HL-60 (cell line): ENCODE data around the gene CASP7.

Experiments
- DNase-seq, 2 experiments: peaks; one replicate each; pipeline ENCODE4 v3.0.0-alpha.2; 2010 to 2020; ENCODE audit warnings: low read depth in 1 of 2, low spot score in 1 of 2
- H3K27ac ChIP-seq: fragments of 250-450 bp; sonication (Bioruptor Pico); replicated peaks from 2 replicates; pipeline ENCODE4 v1.5.1; 2020; ENCODE audit warnings: mild to moderate bottlenecking, moderate library complexity
- H3K27me3 ChIP-seq: fragments of 250-450 bp; sonication (Bioruptor Pico); 2 replicates; pipeline ENCODE4 v1.5.1; 2021; ENCODE audit warnings: mild to moderate bottlenecking, moderate library complexity; ENCODE audit not compliant: insufficient read depth, poor library complexity, severe bottlenecking
- H3K4me3 ChIP-seq: replicated peaks from 2 replicates; pipeline ENCODE4 v1.5.1; 2011; ENCODE audit warnings: mild to moderate bottlenecking, control low read depth, low read length; ENCODE audit not compliant: insufficient read depth
- GABPA ChIP-seq: IDR thresholded peaks from 2 replicates; pipeline ENCODE4 v1.6.1; 2012; ENCODE audit warnings: low read depth
- POLR2AphosphoS5 ChIP-seq: IDR thresholded peaks from 2 replicates; pipeline ENCODE4 v1.6.1; 2012; ENCODE audit warnings: low read depth
- SPI1 ChIP-seq: IDR thresholded peaks from 2 replicates; pipeline ENCODE4 v1.6.1; 2012; ENCODE audit warnings: low read depth, mild to moderate bottlenecking, borderline replicate concordance
- TF ChIP-seq, protein P1 (sequence below): IDR thresholded peaks from 2 replicates; pipeline ENCODE4 v1.6.1; 2012; ENCODE audit warnings: low read depth; ENCODE audit not compliant: insufficient replicate concordance
- TF ChIP-seq, protein P2 (sequence below): IDR thresholded peaks from one replicate; pipeline ENCODE4 v1.5.1; 2011; ENCODE audit warnings: low read length, control low read depth, inconsistent platforms; ENCODE audit not compliant: insufficient read depth

The CASP7 gene

DNA sequence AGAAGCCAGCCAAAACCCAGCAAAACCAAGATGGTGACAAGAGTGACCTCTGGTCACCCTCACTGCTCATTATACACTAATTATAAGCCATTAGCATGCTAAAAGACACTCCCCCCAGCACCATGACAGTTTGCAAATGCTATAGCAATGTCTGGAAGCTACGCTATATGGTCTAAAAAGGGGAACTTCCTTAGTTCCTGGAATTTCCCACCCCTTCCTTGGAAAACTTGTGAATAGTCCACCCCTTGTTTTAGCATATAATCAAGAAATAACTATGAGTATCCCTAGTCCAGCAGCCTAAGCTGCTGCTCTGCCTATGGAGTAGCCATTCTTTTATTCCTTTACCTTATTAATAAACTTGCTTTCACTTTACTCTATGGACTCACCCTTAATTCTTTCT, 16.0 kb downstream of the CASP7 start:
- no peak overlapping the region for H3K4me3 ChIP-seq
- no peaks in the 10 kb centered on the region for H3K27me3 ChIP-seq
- DNase-seq, result no peak
- no peak for TF ChIP-seq POLR2AphosphoS5
- TF ChIP-seq, protein P1, sequence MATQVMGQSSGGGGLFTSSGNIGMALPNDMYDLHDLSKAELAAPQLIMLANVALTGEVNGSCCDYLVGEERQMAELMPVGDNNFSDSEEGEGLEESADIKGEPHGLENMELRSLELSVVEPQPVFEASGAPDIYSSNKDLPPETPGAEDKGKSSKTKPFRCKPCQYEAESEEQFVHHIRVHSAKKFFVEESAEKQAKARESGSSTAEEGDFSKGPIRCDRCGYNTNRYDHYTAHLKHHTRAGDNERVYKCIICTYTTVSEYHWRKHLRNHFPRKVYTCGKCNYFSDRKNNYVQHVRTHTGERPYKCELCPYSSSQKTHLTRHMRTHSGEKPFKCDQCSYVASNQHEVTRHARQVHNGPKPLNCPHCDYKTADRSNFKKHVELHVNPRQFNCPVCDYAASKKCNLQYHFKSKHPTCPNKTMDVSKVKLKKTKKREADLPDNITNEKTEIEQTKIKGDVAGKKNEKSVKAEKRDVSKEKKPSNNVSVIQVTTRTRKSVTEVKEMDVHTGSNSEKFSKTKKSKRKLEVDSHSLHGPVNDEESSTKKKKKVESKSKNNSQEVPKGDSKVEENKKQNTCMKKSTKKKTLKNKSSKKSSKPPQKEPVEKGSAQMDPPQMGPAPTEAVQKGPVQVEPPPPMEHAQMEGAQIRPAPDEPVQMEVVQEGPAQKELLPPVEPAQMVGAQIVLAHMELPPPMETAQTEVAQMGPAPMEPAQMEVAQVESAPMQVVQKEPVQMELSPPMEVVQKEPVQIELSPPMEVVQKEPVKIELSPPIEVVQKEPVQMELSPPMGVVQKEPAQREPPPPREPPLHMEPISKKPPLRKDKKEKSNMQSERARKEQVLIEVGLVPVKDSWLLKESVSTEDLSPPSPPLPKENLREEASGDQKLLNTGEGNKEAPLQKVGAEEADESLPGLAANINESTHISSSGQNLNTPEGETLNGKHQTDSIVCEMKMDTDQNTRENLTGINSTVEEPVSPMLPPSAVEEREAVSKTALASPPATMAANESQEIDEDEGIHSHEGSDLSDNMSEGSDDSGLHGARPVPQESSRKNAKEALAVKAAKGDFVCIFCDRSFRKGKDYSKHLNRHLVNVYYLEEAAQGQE, result no peak
- TF ChIP-seq GABPA, result no peak
- TF ChIP-seq SPI1, result no peak
- TF ChIP-seq, protein P2, sequence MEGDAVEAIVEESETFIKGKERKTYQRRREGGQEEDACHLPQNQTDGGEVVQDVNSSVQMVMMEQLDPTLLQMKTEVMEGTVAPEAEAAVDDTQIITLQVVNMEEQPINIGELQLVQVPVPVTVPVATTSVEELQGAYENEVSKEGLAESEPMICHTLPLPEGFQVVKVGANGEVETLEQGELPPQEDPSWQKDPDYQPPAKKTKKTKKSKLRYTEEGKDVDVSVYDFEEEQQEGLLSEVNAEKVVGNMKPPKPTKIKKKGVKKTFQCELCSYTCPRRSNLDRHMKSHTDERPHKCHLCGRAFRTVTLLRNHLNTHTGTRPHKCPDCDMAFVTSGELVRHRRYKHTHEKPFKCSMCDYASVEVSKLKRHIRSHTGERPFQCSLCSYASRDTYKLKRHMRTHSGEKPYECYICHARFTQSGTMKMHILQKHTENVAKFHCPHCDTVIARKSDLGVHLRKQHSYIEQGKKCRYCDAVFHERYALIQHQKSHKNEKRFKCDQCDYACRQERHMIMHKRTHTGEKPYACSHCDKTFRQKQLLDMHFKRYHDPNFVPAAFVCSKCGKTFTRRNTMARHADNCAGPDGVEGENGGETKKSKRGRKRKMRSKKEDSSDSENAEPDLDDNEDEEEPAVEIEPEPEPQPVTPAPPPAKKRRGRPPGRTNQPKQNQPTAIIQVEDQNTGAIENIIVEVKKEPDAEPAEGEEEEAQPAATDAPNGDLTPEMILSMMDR, result no peak
- no peak overlapping the region for H3K27ac ChIP-seq

DNA sequence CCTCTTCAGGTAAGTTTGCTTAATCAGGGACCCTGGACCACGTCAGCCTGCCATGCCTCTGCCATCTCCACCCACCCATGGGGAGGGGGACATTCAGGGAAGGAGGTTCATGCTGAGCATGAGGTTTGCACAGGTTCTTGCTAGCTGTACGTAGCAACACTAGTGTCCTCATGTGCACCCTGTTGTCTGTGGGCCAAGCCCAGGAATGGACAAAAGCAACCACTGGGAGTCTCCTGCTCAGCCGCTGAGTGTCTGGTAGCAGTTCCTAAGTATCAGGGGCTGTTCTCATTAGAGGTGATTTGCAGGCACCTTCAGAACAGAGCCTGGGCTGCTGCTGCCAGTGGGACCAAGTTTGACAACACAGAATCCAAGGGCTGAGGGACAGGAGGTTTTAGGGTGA, 17.9 kb downstream of the CASP7 start:
- Histone ChIP-seq H3K27me3 (no peaks in the 10 kb centered on the region), H3K4me3 (no peak overlapping the region), H3K27ac (no peak overlapping the region)
- TF ChIP-seq GABPA, result no peak
- TF ChIP-seq, protein P1, result no peak
- no peak for TF ChIP-seq POLR2AphosphoS5
- TF ChIP-seq SPI1, result no peak
- TF ChIP-seq, protein P2, result no peak
- no peak for DNase-seq

DNA sequence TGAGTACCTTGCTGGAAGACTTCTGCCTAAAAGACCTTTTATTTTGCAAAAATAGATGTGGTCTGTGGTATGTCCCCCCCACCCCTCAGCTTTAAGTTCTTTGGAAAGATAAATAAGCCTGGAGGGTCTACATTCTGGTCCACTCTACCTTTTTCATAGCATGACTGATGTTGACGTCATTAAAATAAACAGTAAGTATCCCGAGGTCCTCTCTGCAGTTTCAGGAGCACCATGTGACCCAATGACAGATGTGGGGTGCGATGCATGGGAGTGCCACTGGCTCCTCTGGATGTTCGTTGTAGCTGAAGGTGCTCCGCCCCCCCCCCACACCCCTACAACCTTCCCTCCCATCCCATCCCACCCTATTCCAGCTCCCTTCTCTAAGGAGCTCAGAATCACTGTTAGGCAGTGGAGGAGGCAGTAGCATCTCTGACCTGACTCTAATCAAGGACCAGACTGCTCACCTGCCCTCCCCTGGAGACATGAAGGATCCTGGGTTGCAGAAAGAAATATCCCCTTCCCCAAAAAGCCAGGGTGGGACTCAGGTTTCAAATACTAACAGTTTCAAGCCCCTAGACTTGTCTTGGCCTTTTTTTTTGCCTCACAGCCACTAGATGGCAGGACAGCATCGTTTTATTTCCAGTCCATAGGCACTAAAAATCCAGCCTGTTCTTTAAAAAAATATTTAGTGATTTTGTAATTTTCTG, 25.1 kb downstream of the CASP7 start:
- Histone ChIP-seq H3K27me3 (no peaks in the 10 kb centered on the region), H3K4me3 (no peak overlapping the region), H3K27ac (no peak overlapping the region)
- TF ChIP-seq, protein P1, result no peak
- no peak for TF ChIP-seq GABPA
- no peak for DNase-seq
